ENCODE results near the gene FAM193B. TPM values are rescaled to one million over a fixed set of nuclear protein-coding genes. Genes with fewer than 3 reads are reported as not detected.

FAM193B gene
- total and polyA plus RNA-seq, 2 of the 13 experiments (the other 11 are each of a cell fraction or from before 2014, with no cell fraction given) = 21.2 to 40.9 TPM

- TF ChIP-seq ZNF230 (CRISPR knock-in tag; IDR thresholded peaks at IDR 0.05) (no peak), MXD1 (CRISPR knock-in tag; IDR thresholded peaks at IDR 0.05) (no peak), HNF1B (CRISPR knock-in tag; IDR thresholded peaks at IDR 0.05) (peak; percentile 24; the same call in 1 of the 2 replicates), ZNF414 (CRISPR knock-in tag; IDR thresholded peaks at IDR 0.05) (0 out of 2 replicates have a peak, but pooled peaks have one; percentile 25), KLF13 (CRISPR knock-in tag; IDR thresholded peaks at IDR 0.05) (no peak), ZNF432 (CRISPR knock-in tag; IDR thresholded peaks at IDR 0.05; ENCODE audit: borderline replicate concordance) (no peak), ZSCAN5A (CRISPR knock-in tag; IDR thresholded peaks at IDR 0.05; ENCODE audit: borderline replicate concordance) (no peak), TERF1 (CRISPR knock-in tag; IDR thresholded peaks at IDR 0.05) (no peak), EHMT2 (IDR thresholded peaks at IDR 0.05; ENCODE audit: borderline replicate concordance, low read depth, low read length) (no peak), SUZ12 (IDR thresholded peaks at IDR 0.05; ENCODE audit: low read depth, low read length) (no peak), ZNF142 (CRISPR knock-in tag; IDR thresholded peaks at IDR 0.05) (no peak), ZNF691 (CRISPR knock-in tag; IDR thresholded peaks at IDR 0.05; ENCODE audit: borderline replicate concordance, low read depth) (no peak)
Measured at GRCh38 chr5:177554474-177555111, at the start of gene FAM193B (continued).
